Esophagus muscularis mucosa (tissue), 4 donors: ENCODE results near the gene EMSY. TPM values are rescaled to one million over a fixed set of nuclear protein-coding genes. Genes with fewer than 3 reads are reported as not detected.
"Not testable (repeated sequence)": the region's sequence is repeated elsewhere in the genome, so short reads cannot be mapped to it uniquely, and the experiment has no call there.

ENCODE experiments used
- DNase-seq: peaks from one replicate; pipeline ENCODE4 v3.0.0-alpha.2; 2017; ENCODE audit errors: extremely low spot score
- H3K27ac ChIP-seq, 4 donors: fragments of 200-600 bp; sonication (generic); replicated peaks in 1 of 4; 1 replicate in 3 of 4; 2 replicates in 1 of 4; pipeline ENCODE4 v1.5.1; 2016 to 2019; ENCODE audit warnings: mild to moderate bottlenecking in 1 of 4
- H3K27me3 ChIP-seq, 4 donors: fragments of 200-600 bp; sonication (generic); one replicate each; pipeline versions ENCODE4 v1.5.1 to v1.6.0; 2016 to 2019
- H3K36me3 ChIP-seq, 4 donors: fragments of 200-600 bp; sonication (generic); one replicate each; pipeline ENCODE4 v1.5.1; 2016 to 2019
- H3K4me1 ChIP-seq, 4 donors: fragments of 200-600 bp; sonication (generic); one replicate each; pipeline ENCODE4 v1.5.1; 2016 to 2019
- H3K4me3 ChIP-seq, 4 donors: fragments of 200-600 bp; sonication (generic); 1 replicate in 2 of 4; 2 replicates in 2 of 4; pipeline ENCODE4 v1.5.1; 2016 to 2019; ENCODE audit warnings: mild to moderate bottlenecking in 4 of 4, moderate library complexity in 1 of 4
- H3K9me3 ChIP-seq, 4 donors: fragments of 200-600 bp; sonication (generic); 1 replicate in 3 of 4; 2 replicates in 1 of 4; pipeline ENCODE4 v1.5.1; 2016 to 2019
- EP300 ChIP-seq: sonication (generic); formaldehyde crosslinking; IDR thresholded peaks from one replicate; pipeline ENCODE4 v1.6.1; 2017; ENCODE audit warnings: antibody characterized with exemption
- POLR2A ChIP-seq: fragments of 450-650 bp; IDR thresholded peaks from one replicate; pipeline ENCODE4 v1.6.1; 2017; ENCODE audit warnings: antibody characterized with exemption, moderate library complexity, mild to moderate bottlenecking, low read depth
- POLR2AphosphoS5 ChIP-seq, 2 donors: sonication (generic); formaldehyde crosslinking; IDR thresholded peaks; one replicate each; pipeline ENCODE4 v1.6.1; 2017; ENCODE audit warnings: antibody characterized with exemption in 2 of 2
- WGBS: methylation state at CpG from one replicate; pipeline ENCODE4 v1.1.5; 2018; 5-methylcytosine and 5-hydroxymethylcytosine counted together
- intact Hi-C: fragments of 100-400 bp; cut with DNase I; formaldehyde crosslinking; loops from one replicate; pipeline ENCODE4 v1.15.1; 2023
- total RNA-seq, 4 donors: library from RNA; depleted of rRNA; stranded (reverse); fragments of >200 nt; gene quantifications; one replicate each; pipeline versions ENCODE4 v1.1.0 to v1.2.1, GENCODE V29; 2016
- TF ChIP-seq, protein P1 (sequence below), 3 experiments: fragments of 200-600 bp in 2 of 3; fragments of 450-650 bp in 1 of 3; sonication (generic) in 2 of 3; IDR thresholded peaks; one replicate each; pipeline ENCODE4 v1.5.1; 2017 to 2019; ENCODE audit warnings: antibody characterized with exemption in 3 of 3, mild to moderate bottlenecking in 2 of 3, moderate library complexity in 1 of 3

The EMSY gene, protein sequence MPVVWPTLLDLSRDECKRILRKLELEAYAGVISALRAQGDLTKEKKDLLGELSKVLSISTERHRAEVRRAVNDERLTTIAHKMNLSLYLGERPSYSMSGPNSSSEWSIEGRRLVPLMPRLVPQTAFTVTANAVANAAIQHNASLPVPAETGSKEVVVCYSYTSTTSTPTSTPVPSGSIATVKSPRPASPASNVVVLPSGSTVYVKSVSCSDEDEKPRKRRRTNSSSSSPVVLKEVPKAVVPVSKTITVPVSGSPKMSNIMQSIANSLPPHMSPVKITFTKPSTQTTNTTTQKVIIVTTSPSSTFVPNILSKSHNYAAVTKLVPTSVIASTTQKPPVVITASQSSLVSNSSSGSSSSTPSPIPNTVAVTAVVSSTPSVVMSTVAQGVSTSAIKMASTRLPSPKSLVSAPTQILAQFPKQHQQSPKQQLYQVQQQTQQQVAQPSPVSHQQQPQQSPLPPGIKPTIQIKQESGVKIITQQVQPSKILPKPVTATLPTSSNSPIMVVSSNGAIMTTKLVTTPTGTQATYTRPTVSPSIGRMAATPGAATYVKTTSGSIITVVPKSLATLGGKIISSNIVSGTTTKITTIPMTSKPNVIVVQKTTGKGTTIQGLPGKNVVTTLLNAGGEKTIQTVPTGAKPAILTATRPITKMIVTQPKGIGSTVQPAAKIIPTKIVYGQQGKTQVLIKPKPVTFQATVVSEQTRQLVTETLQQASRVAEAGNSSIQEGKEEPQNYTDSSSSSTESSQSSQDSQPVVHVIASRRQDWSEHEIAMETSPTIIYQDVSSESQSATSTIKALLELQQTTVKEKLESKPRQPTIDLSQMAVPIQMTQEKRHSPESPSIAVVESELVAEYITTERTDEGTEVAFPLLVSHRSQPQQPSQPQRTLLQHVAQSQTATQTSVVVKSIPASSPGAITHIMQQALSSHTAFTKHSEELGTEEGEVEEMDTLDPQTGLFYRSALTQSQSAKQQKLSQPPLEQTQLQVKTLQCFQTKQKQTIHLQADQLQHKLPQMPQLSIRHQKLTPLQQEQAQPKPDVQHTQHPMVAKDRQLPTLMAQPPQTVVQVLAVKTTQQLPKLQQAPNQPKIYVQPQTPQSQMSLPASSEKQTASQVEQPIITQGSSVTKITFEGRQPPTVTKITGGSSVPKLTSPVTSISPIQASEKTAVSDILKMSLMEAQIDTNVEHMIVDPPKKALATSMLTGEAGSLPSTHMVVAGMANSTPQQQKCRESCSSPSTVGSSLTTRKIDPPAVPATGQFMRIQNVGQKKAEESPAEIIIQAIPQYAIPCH (N-terminal part only)
- 10 to 100 TPM; 17.1 to 34.6 (median 27.6) TPM for total RNA-seq

DNA sequence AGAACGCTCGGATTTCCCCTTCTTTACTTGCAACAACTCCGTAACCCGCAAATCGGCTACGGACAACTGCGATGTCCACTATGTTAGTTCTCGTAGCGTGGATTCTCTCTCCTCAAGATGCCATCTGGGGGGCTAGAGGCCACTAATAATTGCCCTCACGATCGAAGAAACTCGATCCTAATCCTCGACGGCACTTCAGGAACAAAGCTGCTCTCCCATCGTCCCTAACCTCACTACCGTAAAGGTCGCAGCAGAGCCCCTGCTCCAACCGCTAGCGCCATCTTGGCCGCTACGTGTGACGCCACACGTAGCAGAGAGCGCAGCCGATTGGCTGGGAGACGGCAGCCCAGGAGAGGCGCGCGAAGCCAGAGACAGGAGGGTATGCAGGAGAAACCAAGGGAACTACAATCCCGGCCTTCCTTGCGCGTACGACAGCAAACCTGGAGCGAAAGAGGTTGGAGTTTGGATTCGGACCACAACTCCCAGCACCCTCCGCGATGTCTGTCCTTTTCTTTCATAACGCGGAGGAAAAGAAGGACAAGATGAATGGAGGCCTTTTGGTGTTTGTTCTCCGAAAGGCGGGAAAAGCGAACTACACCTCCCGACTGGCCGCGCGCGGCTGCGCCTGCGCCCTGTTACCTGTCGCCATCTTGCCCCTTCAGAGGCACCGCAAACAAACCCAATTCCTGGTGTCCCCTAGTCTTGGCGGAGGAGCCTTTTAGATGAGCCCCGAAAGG, at the start of gene EMSY:
TSS of gene EMSY (plus strand) at position 635 of the 737 bp plus-strand sequence. CDS start 1,921 bp downstream, outside the sequence.
- Histone ChIP-seq H3K4me3 (peak within 1 kb of the TSS; percentile 62 to 95 (median 91)), H3K4me1 (peaks cover 18 to 34% (median 30%) of the 10 kb centered on the region in 4 donors), H3K36me3 (peaks cover 0 to 17% (median 11%) of the 10 kb centered on the region in 4 donors), H3K27ac (peak within 1 kb of the TSS; percentile 84 to 96 (median 94)), H3K9me3 (no peaks in the 10 kb centered on the region), H3K27me3 (no peaks in the 10 kb centered on the region)
- under 1% methylated on average over 38 of the region's 53 CpGs for WGBS
- TF ChIP-seq, protein P1, sequence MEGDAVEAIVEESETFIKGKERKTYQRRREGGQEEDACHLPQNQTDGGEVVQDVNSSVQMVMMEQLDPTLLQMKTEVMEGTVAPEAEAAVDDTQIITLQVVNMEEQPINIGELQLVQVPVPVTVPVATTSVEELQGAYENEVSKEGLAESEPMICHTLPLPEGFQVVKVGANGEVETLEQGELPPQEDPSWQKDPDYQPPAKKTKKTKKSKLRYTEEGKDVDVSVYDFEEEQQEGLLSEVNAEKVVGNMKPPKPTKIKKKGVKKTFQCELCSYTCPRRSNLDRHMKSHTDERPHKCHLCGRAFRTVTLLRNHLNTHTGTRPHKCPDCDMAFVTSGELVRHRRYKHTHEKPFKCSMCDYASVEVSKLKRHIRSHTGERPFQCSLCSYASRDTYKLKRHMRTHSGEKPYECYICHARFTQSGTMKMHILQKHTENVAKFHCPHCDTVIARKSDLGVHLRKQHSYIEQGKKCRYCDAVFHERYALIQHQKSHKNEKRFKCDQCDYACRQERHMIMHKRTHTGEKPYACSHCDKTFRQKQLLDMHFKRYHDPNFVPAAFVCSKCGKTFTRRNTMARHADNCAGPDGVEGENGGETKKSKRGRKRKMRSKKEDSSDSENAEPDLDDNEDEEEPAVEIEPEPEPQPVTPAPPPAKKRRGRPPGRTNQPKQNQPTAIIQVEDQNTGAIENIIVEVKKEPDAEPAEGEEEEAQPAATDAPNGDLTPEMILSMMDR (IDR thresholded peaks at IDR 0.05) = no peak
- peak; percentile 100 for TF ChIP-seq POLR2AphosphoS5 (IDR thresholded peaks at IDR 0.05)
- TF ChIP-seq EP300 = no peak
- TF ChIP-seq POLR2A = peak; percentile 98
- DNase-seq = peak; percentile 99
- intact Hi-C loops = loop anchor here (2.0 to 10.0 kb wide), 2 partner anchors 64 to 240 kb away; partner anchors contain the start of genes GVQW3, THAP12 and WNT11

DNA sequence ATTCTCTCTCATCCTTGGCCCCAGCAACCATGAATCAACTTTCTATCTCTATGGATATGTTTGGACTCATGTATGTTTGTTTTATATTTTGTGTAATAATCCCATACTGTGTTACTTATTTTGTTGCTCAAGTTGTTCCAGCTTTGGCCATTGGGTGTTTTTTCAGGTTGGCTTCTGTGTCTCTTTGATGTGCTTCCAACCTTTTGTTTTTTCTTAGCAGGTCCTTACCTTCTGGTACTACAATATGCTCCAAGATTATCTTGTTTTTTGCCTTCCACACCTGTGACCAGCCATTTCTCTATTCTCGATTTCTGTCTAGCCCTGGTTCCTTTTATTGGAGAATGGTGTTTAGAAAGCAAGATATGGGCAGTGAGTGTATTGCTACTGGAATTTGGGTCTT, 49.5 kb upstream of the EMSY start:
- WGBS = 96% methylated on average over 1 of the region's 1 CpG
- no peaks in the 10 kb centered on the region for H3K9me3 ChIP-seq
- peaks cover 0 to 12% (median 10%) of the 10 kb centered on the region in 4 donors for H3K4me1 ChIP-seq
- no peak overlapping the region for H3K27ac ChIP-seq
- TF ChIP-seq, protein P1 (IDR thresholded peaks at IDR 0.05) = no peak
- TF ChIP-seq POLR2AphosphoS5 (IDR thresholded peaks at IDR 0.05) = no peak
- intact Hi-C loops = no loop called here
- no peak for DNase-seq
- H3K27me3 ChIP-seq = no peaks in the 10 kb centered on the region
- no peak overlapping the region for H3K4me3 ChIP-seq
- H3K36me3 ChIP-seq = no peaks in the 10 kb centered on the region

DNA sequence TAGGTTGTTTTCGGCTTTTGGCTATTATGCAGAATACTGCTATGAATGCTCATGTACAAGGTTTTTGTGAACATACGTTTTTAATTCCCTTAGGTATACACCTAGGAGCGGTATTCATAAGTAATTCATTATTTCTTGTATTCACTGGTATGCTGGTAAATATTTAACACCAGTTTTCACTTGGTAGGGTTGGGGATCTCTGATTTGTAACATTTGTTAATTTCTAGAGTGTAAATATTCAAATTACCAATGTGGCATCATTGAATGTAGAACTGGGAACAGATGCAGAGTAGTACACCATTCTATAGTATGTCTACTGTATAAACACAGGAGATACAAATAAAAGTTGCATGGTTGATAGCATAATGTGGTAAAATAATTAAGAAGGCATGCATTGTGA, 47.4 kb upstream of the EMSY start:
- no peak for TF ChIP-seq POLR2AphosphoS5 (IDR thresholded peaks at IDR 0.05)
- no peak for TF ChIP-seq EP300
- TF ChIP-seq, protein P1 (IDR thresholded peaks at IDR 0.05) = no peak
- no peak for TF ChIP-seq POLR2A
- H3K4me1 ChIP-seq = no peaks in the 10 kb centered on the region
- H3K27ac ChIP-seq = no peak overlapping the region
- no peaks in the 10 kb centered on the region for H3K36me3 ChIP-seq
- intact Hi-C loops = no loop called here
- no peaks in the 10 kb centered on the region for H3K9me3 ChIP-seq
- no peak overlapping the region for H3K4me3 ChIP-seq
- no peak for DNase-seq
- no peaks in the 10 kb centered on the region for H3K27me3 ChIP-seq
- 97% methylated on average over 3 of the region's 3 CpGs for WGBS

DNA sequence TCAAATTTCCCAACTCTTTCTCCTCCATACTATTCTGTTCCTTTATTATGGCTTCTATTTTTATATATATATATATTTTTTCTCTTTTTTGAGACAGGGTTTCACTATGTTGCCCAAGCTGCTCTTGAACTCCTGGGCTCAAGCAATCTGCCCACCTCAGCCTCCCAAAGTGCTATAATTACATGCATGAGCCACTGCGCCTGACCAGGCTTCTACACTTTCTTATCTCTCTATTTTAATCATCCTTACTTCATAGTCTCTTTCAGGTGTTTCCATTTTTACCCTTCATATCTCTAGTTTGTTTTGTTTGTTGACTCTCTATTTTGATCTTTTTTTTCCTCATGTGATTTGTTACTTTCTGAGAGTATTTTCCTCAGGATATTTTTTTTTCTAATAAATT, 43.9 kb upstream of the EMSY start:
- H3K36me3 ChIP-seq = no peaks in the 10 kb centered on the region
- no peak overlapping the region for H3K4me3 ChIP-seq
- intact Hi-C loops = no loop called here
- no peak for DNase-seq
- no peaks in the 10 kb centered on the region for H3K4me1 ChIP-seq
- no peaks in the 10 kb centered on the region for H3K27me3 ChIP-seq
- TF ChIP-seq POLR2A (no peak), EP300 (no peak), POLR2AphosphoS5 (IDR thresholded peaks at IDR 0.05) (no peak)
- TF ChIP-seq, protein P1 (IDR thresholded peaks at IDR 0.05) = no peak
- H3K9me3 ChIP-seq = no peaks in the 10 kb centered on the region
- H3K27ac ChIP-seq = no peak overlapping the region
- WGBS = 94% methylated on average over 1 of the region's 1 CpG

DNA sequence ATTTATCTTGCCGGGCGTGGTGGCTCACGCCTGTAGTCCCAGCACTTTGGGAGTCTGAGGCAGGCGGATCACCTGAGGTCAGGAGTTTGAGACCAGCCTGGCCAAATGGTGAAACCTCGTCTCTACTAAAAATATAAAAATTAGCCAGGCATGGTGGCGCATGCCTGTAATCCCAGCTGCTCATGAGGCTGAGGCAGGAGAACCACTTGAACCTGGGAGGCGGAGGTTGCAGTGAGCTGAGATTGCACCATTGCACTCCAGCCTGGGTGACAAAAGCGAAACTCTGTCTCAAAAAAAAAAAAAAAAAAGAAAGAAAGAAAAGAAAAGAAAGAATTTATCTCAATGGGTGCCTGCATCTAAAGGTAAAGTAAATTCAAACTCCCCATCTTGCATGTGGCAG, 43.3 kb upstream of the EMSY start:
- WGBS = 91% methylated on average over 8 of the region's 8 CpGs
- H3K36me3 ChIP-seq, H3K4me1 ChIP-seq, H3K27me3 ChIP-seq, H3K4me3 ChIP-seq, intact Hi-C loops, H3K9me3 ChIP-seq, H3K27ac ChIP-seq, DNase-seq: not testable (repeated sequence)
